ENCODE data around the gene DTD1. TPM values are rescaled to one million over a fixed set of nuclear protein-coding genes. Genes with fewer than 3 reads are reported as not detected.

Gene DTD1
- total RNA-seq, 1 experiment from 2014 or later: 14.3 TPM

DNA sequence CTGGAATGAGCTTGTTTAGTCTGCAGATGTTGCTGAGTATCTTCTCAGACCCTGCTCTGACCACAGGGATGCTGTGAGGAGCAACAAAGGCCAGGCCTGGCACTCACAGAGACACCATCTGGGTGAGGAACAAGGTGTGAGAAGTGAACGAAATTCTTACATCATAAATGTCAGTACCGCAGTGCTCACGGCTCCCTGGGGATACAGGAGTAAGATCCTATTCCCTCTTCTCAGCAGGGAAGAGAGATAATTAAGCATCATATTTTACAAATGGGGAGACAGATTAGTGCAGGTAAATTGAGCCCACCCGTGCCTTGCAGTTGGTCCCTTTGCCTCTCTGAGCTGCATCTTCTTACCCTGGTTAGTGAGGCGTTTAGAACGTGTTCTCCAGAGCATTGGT, 106.2 kb downstream of the DTD1 start:
- H3K27ac Mint-ChIP-seq (ENCODE audit: unreplicated experiment): no peak overlapping the region
- no peak for DNase-seq
- intact Hi-C loops (cut with micrococcal nuclease; ENCODE audit: unreplicated experiment): no loop called here
- BruUV-seq (replicated peaks): no TSS peak
- H3K4me1 Mint-ChIP-seq (ENCODE audit: low read depth, unreplicated experiment): no peaks in the 10 kb centered on the region
- H3K27me3 Mint-ChIP-seq (ENCODE audit: unreplicated experiment): no peaks in the 10 kb centered on the region
- TF ChIP-seq, protein P1, sequence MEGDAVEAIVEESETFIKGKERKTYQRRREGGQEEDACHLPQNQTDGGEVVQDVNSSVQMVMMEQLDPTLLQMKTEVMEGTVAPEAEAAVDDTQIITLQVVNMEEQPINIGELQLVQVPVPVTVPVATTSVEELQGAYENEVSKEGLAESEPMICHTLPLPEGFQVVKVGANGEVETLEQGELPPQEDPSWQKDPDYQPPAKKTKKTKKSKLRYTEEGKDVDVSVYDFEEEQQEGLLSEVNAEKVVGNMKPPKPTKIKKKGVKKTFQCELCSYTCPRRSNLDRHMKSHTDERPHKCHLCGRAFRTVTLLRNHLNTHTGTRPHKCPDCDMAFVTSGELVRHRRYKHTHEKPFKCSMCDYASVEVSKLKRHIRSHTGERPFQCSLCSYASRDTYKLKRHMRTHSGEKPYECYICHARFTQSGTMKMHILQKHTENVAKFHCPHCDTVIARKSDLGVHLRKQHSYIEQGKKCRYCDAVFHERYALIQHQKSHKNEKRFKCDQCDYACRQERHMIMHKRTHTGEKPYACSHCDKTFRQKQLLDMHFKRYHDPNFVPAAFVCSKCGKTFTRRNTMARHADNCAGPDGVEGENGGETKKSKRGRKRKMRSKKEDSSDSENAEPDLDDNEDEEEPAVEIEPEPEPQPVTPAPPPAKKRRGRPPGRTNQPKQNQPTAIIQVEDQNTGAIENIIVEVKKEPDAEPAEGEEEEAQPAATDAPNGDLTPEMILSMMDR (IDR thresholded peaks at IDR 0.05; ENCODE audit: unreplicated experiment): no peak
- CTCF ChIA-PET: no interaction called here
- H3K9me3 Mint-ChIP-seq (ENCODE audit: low read depth, unreplicated experiment): no peaks in the 10 kb centered on the region
- no peaks in the 10 kb centered on the region for H3K36me3 Mint-ChIP-seq (ENCODE audit: insufficient read depth, unreplicated experiment)
- H3K4me3 Mint-ChIP-seq (ENCODE audit: low read depth, unreplicated experiment): no peak overlapping the region

DNA sequence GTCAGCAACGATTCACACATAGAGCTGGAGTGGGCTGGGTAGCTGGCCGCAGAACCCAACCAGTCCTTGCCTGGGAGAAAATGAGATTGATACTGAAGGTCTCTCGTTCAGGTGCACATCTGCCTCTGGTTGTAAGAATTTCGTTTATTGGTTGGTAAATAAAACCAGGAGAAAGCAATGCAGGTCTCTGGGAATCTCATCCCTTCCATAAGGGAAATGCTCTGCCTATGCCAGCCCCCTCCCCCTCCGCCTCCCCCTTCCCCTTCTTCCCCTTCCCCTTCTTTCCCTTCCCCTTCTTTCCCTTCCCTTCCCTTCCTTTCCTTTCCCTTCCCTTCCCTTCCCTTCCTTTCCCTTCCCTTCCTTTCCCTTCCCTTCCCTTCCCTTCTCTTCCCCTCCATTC, 107.3 kb downstream of the DTD1 start:
- Mint-ChIP-seq H3K36me3 (ENCODE audit: insufficient read depth, unreplicated experiment) (no peaks in the 10 kb centered on the region), H3K27ac (ENCODE audit: unreplicated experiment) (no peak overlapping the region), H3K4me1 (ENCODE audit: low read depth, unreplicated experiment) (no peaks in the 10 kb centered on the region), H3K27me3 (ENCODE audit: unreplicated experiment) (no peaks in the 10 kb centered on the region), H3K4me3 (ENCODE audit: low read depth, unreplicated experiment) (no peak overlapping the region), H3K9me3 (ENCODE audit: low read depth, unreplicated experiment) (no peaks in the 10 kb centered on the region)
- CTCF ChIA-PET: no interaction called here
- no TSS peak for BruUV-seq (replicated peaks)
- TF ChIP-seq, protein P1 (IDR thresholded peaks at IDR 0.05; ENCODE audit: unreplicated experiment): no peak
- intact Hi-C loops (cut with micrococcal nuclease; ENCODE audit: unreplicated experiment): no loop called here
- DNase-seq: no peak

DNA sequence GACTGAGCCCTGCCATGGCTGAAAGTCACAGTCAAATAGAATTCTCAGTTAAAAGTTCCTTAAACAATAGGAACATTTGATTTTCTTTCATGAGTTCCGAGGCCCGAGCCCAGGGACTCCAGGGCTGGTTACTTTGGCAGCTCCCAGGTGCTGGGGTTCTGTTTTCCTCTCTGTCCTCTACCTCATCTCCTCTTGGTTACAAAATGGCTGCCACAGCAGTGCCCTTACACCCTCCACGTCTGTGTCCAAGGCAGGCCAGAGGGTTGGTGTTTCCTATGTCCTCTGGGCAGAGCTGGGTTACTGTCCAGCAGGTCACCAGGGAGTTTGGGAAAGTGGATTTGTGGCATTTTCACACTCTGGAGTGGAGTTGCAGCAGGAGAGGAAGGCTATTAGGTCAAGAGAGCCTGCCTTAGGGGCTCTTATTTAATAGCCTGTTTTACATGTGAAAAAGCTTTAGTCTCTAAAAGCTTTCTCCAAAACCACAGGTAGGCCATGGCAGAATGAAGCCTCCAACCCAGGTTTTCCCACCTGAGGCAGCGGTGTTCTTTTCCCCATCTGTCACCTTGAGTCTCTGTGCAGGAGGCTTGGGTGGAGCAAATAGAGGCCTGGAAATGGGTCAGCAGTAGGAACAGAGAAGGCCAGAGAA, 111.0 kb downstream of the DTD1 start:
- no peak overlapping the region for H3K4me3 Mint-ChIP-seq (ENCODE audit: low read depth, unreplicated experiment)
- DNase-seq: no peak
- H3K9me3 Mint-ChIP-seq (ENCODE audit: low read depth, unreplicated experiment): no peaks in the 10 kb centered on the region
- H3K36me3 Mint-ChIP-seq (ENCODE audit: insufficient read depth, unreplicated experiment): no peaks in the 10 kb centered on the region
- no peaks in the 10 kb centered on the region for H3K4me1 Mint-ChIP-seq (ENCODE audit: low read depth, unreplicated experiment)
- no peak overlapping the region for H3K27ac Mint-ChIP-seq (ENCODE audit: unreplicated experiment)
- no TSS peak for BruUV-seq (replicated peaks)
- intact Hi-C loops (cut with micrococcal nuclease; ENCODE audit: unreplicated experiment): no loop called here
- CTCF ChIA-PET: no interaction called here
- H3K27me3 Mint-ChIP-seq (ENCODE audit: unreplicated experiment): no peaks in the 10 kb centered on the region
- TF ChIP-seq, protein P1 (IDR thresholded peaks at IDR 0.05; ENCODE audit: unreplicated experiment): no peak

DNA sequence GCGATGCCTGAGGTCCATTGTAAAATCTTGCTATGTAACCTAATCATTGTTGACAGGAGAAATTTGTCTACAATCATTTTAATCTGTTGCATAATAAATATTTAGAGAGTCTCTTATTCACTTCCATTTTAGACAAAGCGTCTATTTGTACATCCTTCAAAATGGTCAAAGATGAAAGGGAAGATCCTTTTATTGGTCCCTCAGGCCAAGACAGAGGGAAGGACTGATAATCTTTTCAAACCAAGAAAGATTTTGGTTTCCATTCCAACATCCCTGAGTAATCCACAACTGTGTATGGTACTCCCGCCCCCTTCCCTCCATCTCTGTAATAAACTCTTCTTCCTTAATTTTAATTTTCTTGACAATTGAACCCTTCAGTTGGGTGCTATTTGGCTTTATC, 114.1 kb downstream of the DTD1 start:
- Mint-ChIP-seq H3K36me3 (ENCODE audit: insufficient read depth, unreplicated experiment) (no peaks in the 10 kb centered on the region), H3K4me3 (ENCODE audit: low read depth, unreplicated experiment) (no peak overlapping the region), H3K4me1 (ENCODE audit: low read depth, unreplicated experiment) (no peaks in the 10 kb centered on the region), H3K27me3 (ENCODE audit: unreplicated experiment) (no peaks in the 10 kb centered on the region), H3K9me3 (ENCODE audit: low read depth, unreplicated experiment) (no peaks in the 10 kb centered on the region), H3K27ac (ENCODE audit: unreplicated experiment) (no peak overlapping the region)
- CTCF ChIA-PET: no interaction called here
- intact Hi-C loops (cut with micrococcal nuclease; ENCODE audit: unreplicated experiment): no loop called here
- TF ChIP-seq, protein P1 (IDR thresholded peaks at IDR 0.05; ENCODE audit: unreplicated experiment): no peak
- BruUV-seq (replicated peaks): no TSS peak
- no peak for DNase-seq
